ENCODE results near the gene CD160. TPM values are rescaled to one million over a fixed set of nuclear protein-coding genes. Genes with fewer than 3 reads are reported as not detected.
A peak's percentile ranks its signal among the peaks of the same experiment; 100 is the strongest.
"Not testable (repeated sequence)": the region's sequence is repeated elsewhere in the genome, so short reads cannot be mapped to it uniquely, and the experiment has no call there.

CD160 gene
- total and polyA plus RNA-seq, 2 of the 13 experiments (the other 11 are each of a cell fraction or from before 2014, with no cell fraction given), result 0.09 TPM; not detected in 1

DNA sequence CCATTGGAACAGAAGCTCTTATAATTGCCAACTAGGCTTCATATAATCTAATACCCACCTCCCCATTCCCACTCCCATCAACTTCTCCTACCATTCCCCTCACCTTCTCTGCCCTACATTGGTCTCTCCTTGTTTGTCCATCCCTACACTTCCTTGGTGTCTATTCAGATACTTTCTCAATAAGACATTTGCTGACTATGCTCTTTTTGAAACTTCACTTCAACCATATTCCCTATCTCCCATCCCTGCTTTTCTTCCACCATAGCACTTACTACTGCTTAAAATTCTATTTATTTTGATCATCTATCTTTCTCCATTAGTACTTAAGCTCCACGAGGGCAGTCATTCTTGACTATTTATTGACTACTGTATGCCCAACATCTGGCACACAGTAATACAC is 40.4 kb downstream of the CD160 start:
- peaks cover 6% of the 10 kb centered on the region; the same call in 1 of the 2 replicates for H3K9me3 ChIP-seq (ENCODE audit: low read length)
- H3K79me2 ChIP-seq (ENCODE audit: insufficient read depth, low read length), result no peaks in the 10 kb centered on the region
- intact Hi-C loops (cut with micrococcal nuclease; ENCODE audit: unreplicated experiment), result no loop called here
- DNase-seq (ENCODE audit: low spot score), result no peak
- no peak for ATAC-seq
- peaks cover 10% of the 10 kb centered on the region; the same call in 1 of the 2 replicates for H3K4me1 ChIP-seq (ENCODE audit: insufficient read depth, low read length)
- no peaks in the 10 kb centered on the region for H4K20me1 ChIP-seq (ENCODE audit: insufficient read depth, low read length)
- TF ChIP-seq ZNF678 (CRISPR knock-in tag; IDR thresholded peaks at IDR 0.05) (no peak), ZNF256 (CRISPR knock-in tag; conservative IDR thresholded peaks at IDR 0.05) (no peak), MAFK (conservative IDR thresholded peaks at IDR 0.05 in 1 of 2, IDR thresholded peaks at IDR 0.05 in 1 of 2; ENCODE audit: low read length in 2 of 2) (peak; percentile 94 to 97), DR1 (CRISPR knock-in tag; IDR thresholded peaks at IDR 0.05) (no peak), MAFF (IDR thresholded peaks at IDR 0.05; ENCODE audit: low read depth, low read length) (peak; percentile 95), ZFAT (CRISPR knock-in tag; conservative IDR thresholded peaks at IDR 0.05) (no peak)
- TF ChIP-seq, protein P1, sequence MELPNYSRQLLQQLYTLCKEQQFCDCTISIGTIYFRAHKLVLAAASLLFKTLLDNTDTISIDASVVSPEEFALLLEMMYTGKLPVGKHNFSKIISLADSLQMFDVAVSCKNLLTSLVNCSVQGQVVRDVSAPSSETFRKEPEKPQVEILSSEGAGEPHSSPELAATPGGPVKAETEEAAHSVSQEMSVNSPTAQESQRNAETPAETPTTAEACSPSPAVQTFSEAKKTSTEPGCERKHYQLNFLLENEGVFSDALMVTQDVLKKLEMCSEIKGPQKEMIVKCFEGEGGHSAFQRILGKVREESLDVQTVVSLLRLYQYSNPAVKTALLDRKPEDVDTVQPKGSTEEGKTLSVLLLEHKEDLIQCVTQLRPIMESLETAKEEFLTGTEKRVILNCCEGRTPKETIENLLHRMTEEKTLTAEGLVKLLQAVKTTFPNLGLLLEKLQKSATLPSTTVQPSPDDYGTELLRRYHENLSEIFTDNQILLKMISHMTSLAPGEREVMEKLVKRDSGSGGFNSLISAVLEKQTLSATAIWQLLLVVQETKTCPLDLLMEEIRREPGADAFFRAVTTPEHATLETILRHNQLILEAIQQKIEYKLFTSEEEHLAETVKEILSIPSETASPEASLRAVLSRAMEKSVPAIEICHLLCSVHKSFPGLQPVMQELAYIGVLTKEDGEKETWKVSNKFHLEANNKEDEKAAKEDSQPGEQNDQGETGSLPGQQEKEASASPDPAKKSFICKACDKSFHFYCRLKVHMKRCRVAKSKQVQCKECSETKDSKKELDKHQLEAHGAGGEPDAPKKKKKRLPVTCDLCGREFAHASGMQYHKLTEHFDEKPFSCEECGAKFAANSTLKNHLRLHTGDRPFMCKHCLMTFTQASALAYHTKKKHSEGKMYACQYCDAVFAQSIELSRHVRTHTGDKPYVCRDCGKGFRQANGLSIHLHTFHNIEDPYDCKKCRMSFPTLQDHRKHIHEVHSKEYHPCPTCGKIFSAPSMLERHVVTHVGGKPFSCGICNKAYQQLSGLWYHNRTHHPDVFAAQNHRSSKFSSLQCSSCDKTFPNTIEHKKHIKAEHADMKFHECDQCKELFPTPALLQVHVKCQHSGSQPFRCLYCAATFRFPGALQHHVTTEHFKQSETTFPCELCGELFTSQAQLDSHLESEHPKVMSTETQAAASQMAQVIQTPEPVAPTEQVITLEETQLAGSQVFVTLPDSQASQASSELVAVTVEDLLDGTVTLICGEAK (IDR thresholded peaks at IDR 0.05), result no peak
- TF ChIP-seq, protein P1 (CRISPR knock-in tag; IDR thresholded peaks at IDR 0.05), result no peak
- ChIA-PET POLR2A (no interaction called here), CTCF (ENCODE audit: low intra/inter-chr PET ratio, low total read pairs) (no interaction called here)
- no peak overlapping the region for H3K9ac ChIP-seq (ENCODE audit: insufficient read depth, low read depth, low read length)
- H3K4me2 ChIP-seq (ENCODE audit: low read depth, low read length), result no peak overlapping the region
- FAIRE-seq, result no peak
- peaks cover 4 to 10% of the 10 kb centered on the region in 2 experiments; a peak in 4 of 5 replicates for H3K36me3 ChIP-seq (replicated peaks in 1 of 2; ENCODE audit: control insufficient read depth in 1 of 2, insufficient read depth in 2 of 2, low read length in 2 of 2)
- no peaks in the 10 kb centered on the region for H3K27me3 ChIP-seq (ENCODE audit: control insufficient read depth in 1 of 2, insufficient read depth in 2 of 2, low read length in 2 of 2)
- in situ Hi-C loops (cut with HindIII; ENCODE audit: extremely low pct_ligation_motif_present, low pct_unique_long_range_greater_than_20kb), result loop anchor here (10.0 kb wide), 1 partner anchor 65 kb away; the partner anchor contains the start of genes POLR3C and RNF115
- no peak overlapping the region for H3K4me3 ChIP-seq (replicated peaks in 1 of 3; ENCODE audit: insufficient read depth in 1 of 3, low read depth in 2 of 3, low read length in 3 of 3)
- BruUV-seq (replicated peaks), result no TSS peak
- no peak overlapping the region for H3K27ac ChIP-seq (ENCODE audit: extremely low read length, insufficient read depth, low read length)
- no peak overlapping the region for H2AFZ ChIP-seq (ENCODE audit: low read length)
- WGBS (ENCODE audit: low lambda C conversion rate), result 94% methylated on average over 1 of the region's 1 CpG

- intact Hi-C loops (cut with micrococcal nuclease; ENCODE audit: unreplicated experiment); POLR2A ChIA-PET; CTCF ChIA-PET (ENCODE audit: low intra/inter-chr PET ratio, low total read pairs): not testable (repeated sequence)
Observed at GRCh38 chr1:145760395-145760949, 41.2 kb downstream of the CD160 start.

More at GRCh38 chr1:145760395-145760949, 41.2 kb downstream of the CD160 start:
- H3K4me1 ChIP-seq (ENCODE audit: insufficient read depth, low read length), result peaks cover 12% of the 10 kb centered on the region
- not testable (repeated sequence) for BruUV-seq (replicated peaks); H3K4me3 ChIP-seq (replicated peaks in 1 of 3; ENCODE audit: insufficient read depth in 1 of 3, low read depth in 2 of 3, low read length in 3 of 3); H2AFZ ChIP-seq (ENCODE audit: low read length); DNase-seq (ENCODE audit: low spot score); H3K9ac ChIP-seq (ENCODE audit: insufficient read depth, low read depth, low read length); H3K4me2 ChIP-seq (ENCODE audit: low read depth, low read length); H3K27ac ChIP-seq (ENCODE audit: extremely low read length, insufficient read depth, low read length); ATAC-seq; H3K79me2 ChIP-seq (ENCODE audit: insufficient read depth, low read length); FAIRE-seq; H3K9me3 ChIP-seq (ENCODE audit: low read length); H4K20me1 ChIP-seq (ENCODE audit: insufficient read depth, low read length); H3K27me3 ChIP-seq (ENCODE audit: control insufficient read depth in 1 of 2, insufficient read depth in 2 of 2, low read length in 2 of 2)
- 99% methylated on average over 4 of the region's 4 CpGs for WGBS (ENCODE audit: low lambda C conversion rate)
- in situ Hi-C loops (cut with HindIII; ENCODE audit: extremely low pct_ligation_motif_present, low pct_unique_long_range_greater_than_20kb), result loop anchor here (10.0 kb wide), 1 partner anchor 64 kb away; the partner anchor contains the start of genes POLR3C and RNF115
- peaks cover 3 to 10% of the 10 kb centered on the region in 2 experiments; a peak in 4 of 5 replicates for H3K36me3 ChIP-seq (replicated peaks in 1 of 2; ENCODE audit: control insufficient read depth in 1 of 2, insufficient read depth in 2 of 2, low read length in 2 of 2)
